PC-3 (cell line): ENCODE data around the gene OR2W3.

Experiments used
- EZH2phosphoT487 ChIP-seq: fragments of 300-600 bp; sonication (generic); IDR thresholded peaks from 2 replicates; pipeline ENCODE4 v1.6.1; 2018; ENCODE audit warnings: mild to moderate bottlenecking, antibody characterized with exemption, low read length, borderline replicate concordance
- TF ChIP-seq, protein P1 (sequence below): fragments of 300-600 bp; sonication (generic); conservative IDR thresholded peaks from 2 replicates; pipeline ENCODE4 v1.5.1; 2017; ENCODE audit warnings: antibody characterized with exemption, low read depth, mild to moderate bottlenecking, low read length

GRCh38 chr1:247883346-247883745 is 12.0 kb upstream of the OR2W3 start:
- TF ChIP-seq, protein P1, sequence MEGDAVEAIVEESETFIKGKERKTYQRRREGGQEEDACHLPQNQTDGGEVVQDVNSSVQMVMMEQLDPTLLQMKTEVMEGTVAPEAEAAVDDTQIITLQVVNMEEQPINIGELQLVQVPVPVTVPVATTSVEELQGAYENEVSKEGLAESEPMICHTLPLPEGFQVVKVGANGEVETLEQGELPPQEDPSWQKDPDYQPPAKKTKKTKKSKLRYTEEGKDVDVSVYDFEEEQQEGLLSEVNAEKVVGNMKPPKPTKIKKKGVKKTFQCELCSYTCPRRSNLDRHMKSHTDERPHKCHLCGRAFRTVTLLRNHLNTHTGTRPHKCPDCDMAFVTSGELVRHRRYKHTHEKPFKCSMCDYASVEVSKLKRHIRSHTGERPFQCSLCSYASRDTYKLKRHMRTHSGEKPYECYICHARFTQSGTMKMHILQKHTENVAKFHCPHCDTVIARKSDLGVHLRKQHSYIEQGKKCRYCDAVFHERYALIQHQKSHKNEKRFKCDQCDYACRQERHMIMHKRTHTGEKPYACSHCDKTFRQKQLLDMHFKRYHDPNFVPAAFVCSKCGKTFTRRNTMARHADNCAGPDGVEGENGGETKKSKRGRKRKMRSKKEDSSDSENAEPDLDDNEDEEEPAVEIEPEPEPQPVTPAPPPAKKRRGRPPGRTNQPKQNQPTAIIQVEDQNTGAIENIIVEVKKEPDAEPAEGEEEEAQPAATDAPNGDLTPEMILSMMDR, result no peak
- TF ChIP-seq EZH2phosphoT487, result no peak
